K562 (cell line): ENCODE measurements around the gene SERTAD2. TPM values are rescaled to one million over a fixed set of nuclear protein-coding genes. Genes with fewer than 3 reads are reported as not detected.
A peak's percentile ranks its signal among the peaks of the same experiment; 100 is the strongest.

Experiments
- ATAC-seq: fragments of 200-7000 bp; cut with Tn5 transposase; 3 replicates; pipeline ENCODE4 v1.9.1; 2020; ENCODE audit warnings: moderate library complexity
- BruUV-seq: library from RNA; stranded (reverse); fragments of 400-500 nt; replicated peaks from 2 replicates; lab custom pipeline; 2021; lab: Mats Ljungman, UMichigan
- CTCF ChIA-PET: fragments of 300-600 bp; formaldehyde crosslinking; extraction: SDS; loops from one replicate; lab custom pipeline; 2021; ENCODE audit warnings: low intra/inter-chr PET ratio; lab: Yijun Ruan, JAX
- POLR2A ChIA-PET: fragments of 300-600, 350-650 bp; sonication (Branson Sonifier 250); formaldehyde crosslinking; extraction: SDS; loops from one replicate; lab custom pipeline; 2021; ENCODE audit warnings: antibody characterized with exemption, inconsistent platforms; lab: Yijun Ruan, JAX
- DNase-seq, 4 experiments: peaks; one replicate each; pipeline versions ENCODE4 v3.0.0 to v3.0.0-alpha.2; 2011 to 2018; ENCODE audit warnings: low spot score in 3 of 4, mixed read lengths in 3 of 4; ENCODE audit errors: extremely low read depth in 1 of 4
- FAIRE-seq: peaks from 2 replicates; lab custom pipeline; 2011; peaks lifted over from hg19 to GRCh38; lab: Jason Lieb, UNC
- H2AFZ ChIP-seq: 2 replicates; pipeline ENCODE4 v1.6.0; 2011; ENCODE audit warnings: low read depth, low read length, control low read depth, inconsistent platforms
- H3K27ac ChIP-seq: fragments of 200-600 bp; 3 replicates; pipeline ENCODE4 v1.8.0; 2011; ENCODE audit warnings: low read depth, mild to moderate bottlenecking, control low read depth, inconsistent platforms, low read length, moderate library complexity, mixed read lengths; ENCODE audit errors: extremely low read depth
- H3K27me3 ChIP-seq, 2 experiments: fragments of 300-600 bp in 1 of 2; 2 replicates in 1 of 2; 3 replicates in 1 of 2; pipeline versions ENCODE4 v1.6.0 to v1.8.0; 2011; ENCODE audit warnings: inconsistent platforms in 2 of 2, low read length in 2 of 2, mild to moderate bottlenecking in 1 of 2, mixed read lengths in 1 of 2, moderate library complexity in 1 of 2; ENCODE audit not compliant: control insufficient read depth in 2 of 2, insufficient read depth in 2 of 2
- H3K36me3 ChIP-seq: fragments of 300-600 bp; 3 replicates; pipeline ENCODE4 v1.8.0; 2011; ENCODE audit warnings: mild to moderate bottlenecking, low read length, inconsistent platforms; ENCODE audit not compliant: control insufficient read depth, insufficient read depth
- H3K4me1 ChIP-seq, 2 experiments: fragments of 200-600 bp in 1 of 2; replicated peaks in 1 of 2; 2 replicates in 1 of 2; 3 replicates in 1 of 2; pipeline versions ENCODE4 v1.5.1 to v1.8.0; 2011; ENCODE audit warnings: inconsistent platforms in 2 of 2, low read length in 2 of 2, mild to moderate bottlenecking in 1 of 2, mixed read lengths in 1 of 2, moderate library complexity in 1 of 2; ENCODE audit not compliant: control insufficient read depth in 2 of 2, insufficient read depth in 2 of 2
- H3K4me2 ChIP-seq: 2 replicates; pipeline ENCODE4 v1.6.1; 2011; ENCODE audit warnings: low read length, control low read depth, inconsistent platforms, mixed read lengths; ENCODE audit not compliant: insufficient read depth
- H3K4me3 ChIP-seq: fragments of 200-600 bp; sonication (generic), shearing (Covaris generic); 2 replicates; pipeline ENCODE4 v1.5.1; 2016; ENCODE audit warnings: control low read depth, inconsistent platforms
- H3K79me2 ChIP-seq: fragments of 200-600 bp; 3 replicates; pipeline ENCODE4 v1.8.0; 2011; ENCODE audit warnings: low read length, inconsistent platforms; ENCODE audit not compliant: control insufficient read depth, insufficient read depth
- H3K9ac ChIP-seq, 2 experiments: 2 replicates each; pipeline versions ENCODE4 v1.6.0 to v1.6.1; 2011; ENCODE audit warnings: low read depth in 2 of 2, low read length in 2 of 2, control low read depth in 1 of 2, inconsistent platforms in 1 of 2, mild to moderate bottlenecking in 1 of 2, mixed read lengths in 1 of 2; ENCODE audit not compliant: insufficient read depth in 1 of 2
- H3K9me1 ChIP-seq: one replicate; pipeline ENCODE4 v1.6.0; 2011; ENCODE audit warnings: inconsistent platforms, mild to moderate bottlenecking, low read length, moderate library complexity; ENCODE audit not compliant: control insufficient read depth, insufficient read depth
- H3K9me3 ChIP-seq: replicated peaks from 2 replicates; pipeline ENCODE4 v1.5.1; 2011; ENCODE audit warnings: low read depth, low read length, inconsistent platforms; ENCODE audit not compliant: control insufficient read depth, insufficient read depth
- H4K20me1 ChIP-seq: replicated peaks from 2 replicates; pipeline ENCODE4 v1.6.1; 2011; ENCODE audit warnings: low read length, inconsistent platforms, mixed read lengths; ENCODE audit not compliant: control insufficient read depth, insufficient read depth
- BCL6 ChIP-seq: fragments of 250-450 bp; sonication (Bioruptor Pico); IDR thresholded peaks from 2 replicates; pipeline ENCODE4 v1.4.0; 2020
- BRD4 ChIP-seq: fragments of 200-600 bp; sonication (generic); IDR thresholded peaks from 2 replicates; pipeline ENCODE4 v1.6.1; 2017; ENCODE audit warnings: inconsistent platforms
- BRF1 ChIP-seq: IDR thresholded peaks from 3 replicates; pipeline ENCODE4 v1.6.1; 2011; ENCODE audit warnings: borderline replicate concordance, mild to moderate bottlenecking; ENCODE audit not compliant: insufficient read length; ENCODE audit errors: extremely low read depth
- FOXP1 ChIP-seq: sonication (generic); formaldehyde crosslinking; IDR thresholded peaks from 2 replicates; pipeline ENCODE4 v1.8.0; 2022; ENCODE audit warnings: mild to moderate bottlenecking, missing genetic modification reagents
- HNRNPH1 ChIP-seq: fragments of 200-400 bp; formaldehyde crosslinking; optimal IDR thresholded peaks from 2 replicates; pipeline ENCODE3; 2017; ENCODE audit warnings: low read depth, mild to moderate bottlenecking, low read length, moderate library complexity
- HNRNPK ChIP-seq: fragments of 200-400 bp; formaldehyde crosslinking; IDR thresholded peaks from one replicate; pipeline ENCODE4 v1.6.1; 2018; ENCODE audit warnings: mild to moderate bottlenecking, low read depth, low read length; ENCODE audit not compliant: poor library complexity, severe bottlenecking
- MAFF ChIP-seq: IDR thresholded peaks from 2 replicates; pipeline ENCODE4 v1.6.1; 2012; ENCODE audit warnings: low read length, improper control_type of control experiment
- PTTG1 ChIP-seq: fragments of 450-650 bp; IDR thresholded peaks from 2 replicates; pipeline ENCODE4 v1.6.1; 2016; ENCODE audit warnings: low read depth, mild to moderate bottlenecking, missing genetic modification characterization, missing compliant biosample characterization
- SNIP1 ChIP-seq: fragments of 450-650 bp; IDR thresholded peaks from 2 replicates; pipeline ENCODE4 v1.7.1; 2017; ENCODE audit warnings: low read depth, mild to moderate bottlenecking
- TAL1 ChIP-seq: fragments of 450-650 bp; IDR thresholded peaks from 2 replicates; pipeline ENCODE4 v1.6.1; 2016; ENCODE audit warnings: mild to moderate bottlenecking
- UBTF ChIP-seq, 2 experiments: IDR thresholded peaks; 2 replicates each; pipeline ENCODE4 v1.6.1; 2012; ENCODE audit warnings: improper control_type of control experiment in 2 of 2, low read depth in 2 of 2, low read length in 2 of 2, borderline replicate concordance in 1 of 2
- WGBS: fragments of 100-300 bp; shearing (Covaris generic); methylation state at CpG from one replicate; pipeline ENCODE4 v1.1.6; 2016; ENCODE audit warnings: low coverage, mixed read lengths; ENCODE audit not compliant: insufficient coverage; ENCODE audit errors: missing lambda C conversion rate; 5-methylcytosine and 5-hydroxymethylcytosine counted together
- in situ Hi-C: fragments of 300-500 bp; cut with MboI; formaldehyde crosslinking; loops from 4 replicates; pipeline ENCODE4 v1.15.0; 2018; ENCODE audit warnings: inconsistent platforms, mixed read lengths
- intact Hi-C: fragments of 100-400 bp; cut with micrococcal nuclease; formaldehyde crosslinking; loops from 2 replicates; pipeline ENCODE4 v1.14.2; 2022
- polyA plus RNA-seq, 8 experiments: library from polyadenylated mRNA; depleted of rRNA in 4 of 8; stranded (reverse) in 5 of 8; unstranded in 3 of 8; fragments of >200 nt; fragmentation: Nextera tagmentation in 2 of 8; fragmentation: Illumina TruSeq in 1 of 8; extraction: Ambion mirVana in 2 of 8; extraction: Trizol in 1 of 8; gene quantifications; 2 replicates each; pipeline versions ENCODE4 v1.2.1 to v1.2.3, GENCODE V29; 2011 to 2014; ENCODE audit warnings: inconsistent platforms in 1 of 8, missing spikeins in 1 of 8
- total RNA-seq, 7 experiments: library from RNA; depleted of rRNA in 6 of 7; stranded (reverse); fragments of >200 nt in 6 of 7; fragmentation: Illumina TruSeq in 2 of 7; extraction: Trizol in 2 of 7; gene quantifications; 2 replicates each; pipeline versions ENCODE4 v1.2.1 to v1.2.3, GENCODE V29; 2011 to 2021; ENCODE audit warnings: low replicate concordance in 1 of 7
- TF ChIP-seq, protein P1 (sequence below): fragments of 450-650 bp; IDR thresholded peaks from 2 replicates; pipeline ENCODE4 v1.6.1; 2018; ENCODE audit not compliant: partially characterized antibody
- TF ChIP-seq, protein P2 (sequence below): fragments of 150-350 bp; conservative IDR thresholded peaks from 2 replicates; pipeline ENCODE4 v1.6.1; 2014; ENCODE audit warnings: low read length

The SERTAD2 gene
- total and polyA plus RNA-seq, 9 of the 15 experiments (the other 6 are each of a cell fraction or from before 2014, with no cell fraction given): 3.0 to 12.5 (median 6.1) TPM

DNA sequence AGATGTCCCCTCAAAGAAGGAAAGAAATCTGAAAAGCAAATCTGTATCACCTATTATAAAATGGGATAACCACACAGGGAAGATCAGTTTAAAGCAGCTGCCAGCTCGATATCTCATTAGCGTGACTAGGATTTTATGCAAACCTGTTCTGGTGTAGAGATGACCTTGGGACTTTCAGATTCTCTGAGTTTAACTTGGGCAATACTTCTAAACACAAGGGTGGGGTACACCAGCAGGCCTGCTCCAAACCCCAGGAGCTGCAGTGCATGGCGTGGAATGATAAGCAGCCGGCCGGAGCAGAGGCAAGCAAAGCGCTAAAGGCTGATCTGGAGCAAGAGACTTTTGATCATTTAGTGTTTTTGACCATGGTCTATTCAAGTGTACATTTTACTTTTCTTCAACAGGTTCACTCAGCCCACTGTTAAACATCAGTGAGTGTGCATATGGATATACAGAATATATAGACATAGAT is 4.7 kb downstream of the SERTAD2 start:
- no peak overlapping the region for H3K4me3 ChIP-seq
- POLR2A ChIA-PET: interaction anchor here (0.7 to 4.7 kb wide), 16 partner anchors 9 to 219 kb away, joined by 3 to 14 read pairs (median 4); no protein-coding TSS in a partner anchor
- no TSS peak for BruUV-seq
- peak; percentile 31 to 91; a peak in 3 of 4 replicates for TF ChIP-seq UBTF (IDR thresholded peaks at IDR 0.05; ENCODE audit: borderline replicate concordance in 1 of 2, low read depth in 2 of 2, low read length in 2 of 2)
- TF ChIP-seq FOXP1 (CRISPR knock-in tag): no peak
- no peak for TF ChIP-seq SNIP1
- TF ChIP-seq BRD4: no peak
- no peak for TF ChIP-seq MAFF
- TF ChIP-seq PTTG1 (tag): no peak
- TF ChIP-seq, protein P1, sequence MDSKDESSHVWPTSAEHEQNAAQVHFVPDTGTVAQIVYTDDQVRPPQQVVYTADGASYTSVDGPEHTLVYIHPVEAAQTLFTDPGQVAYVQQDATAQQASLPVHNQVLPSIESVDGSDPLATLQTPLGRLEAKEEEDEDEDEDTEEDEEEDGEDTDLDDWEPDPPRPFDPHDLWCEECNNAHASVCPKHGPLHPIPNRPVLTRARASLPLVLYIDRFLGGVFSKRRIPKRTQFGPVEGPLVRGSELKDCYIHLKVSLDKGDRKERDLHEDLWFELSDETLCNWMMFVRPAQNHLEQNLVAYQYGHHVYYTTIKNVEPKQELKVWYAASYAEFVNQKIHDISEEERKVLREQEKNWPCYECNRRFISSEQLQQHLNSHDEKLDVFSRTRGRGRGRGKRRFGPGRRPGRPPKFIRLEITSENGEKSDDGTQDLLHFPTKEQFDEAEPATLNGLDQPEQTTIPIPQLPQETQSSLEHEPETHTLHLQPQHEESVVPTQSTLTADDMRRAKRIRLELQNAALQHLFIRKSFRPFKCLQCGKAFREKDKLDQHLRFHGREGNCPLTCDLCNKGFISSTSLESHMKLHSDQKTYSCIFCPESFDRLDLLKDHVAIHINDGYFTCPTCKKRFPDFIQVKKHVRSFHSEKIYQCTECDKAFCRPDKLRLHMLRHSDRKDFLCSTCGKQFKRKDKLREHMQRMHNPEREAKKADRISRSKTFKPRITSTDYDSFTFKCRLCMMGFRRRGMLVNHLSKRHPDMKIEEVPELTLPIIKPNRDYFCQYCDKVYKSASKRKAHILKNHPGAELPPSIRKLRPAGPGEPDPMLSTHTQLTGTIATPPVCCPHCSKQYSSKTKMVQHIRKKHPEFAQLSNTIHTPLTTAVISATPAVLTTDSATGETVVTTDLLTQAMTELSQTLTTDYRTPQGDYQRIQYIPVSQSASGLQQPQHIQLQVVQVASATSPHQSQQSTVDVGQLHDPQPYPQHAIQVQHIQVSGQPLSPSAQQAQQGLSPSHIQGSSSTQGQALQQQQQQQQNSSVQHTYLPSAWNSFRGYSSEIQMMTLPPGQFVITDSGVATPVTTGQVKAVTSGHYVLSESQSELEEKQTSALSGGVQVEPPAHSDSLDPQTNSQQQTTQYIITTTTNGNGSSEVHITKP: peak; percentile 57
- TF ChIP-seq, protein P2, sequence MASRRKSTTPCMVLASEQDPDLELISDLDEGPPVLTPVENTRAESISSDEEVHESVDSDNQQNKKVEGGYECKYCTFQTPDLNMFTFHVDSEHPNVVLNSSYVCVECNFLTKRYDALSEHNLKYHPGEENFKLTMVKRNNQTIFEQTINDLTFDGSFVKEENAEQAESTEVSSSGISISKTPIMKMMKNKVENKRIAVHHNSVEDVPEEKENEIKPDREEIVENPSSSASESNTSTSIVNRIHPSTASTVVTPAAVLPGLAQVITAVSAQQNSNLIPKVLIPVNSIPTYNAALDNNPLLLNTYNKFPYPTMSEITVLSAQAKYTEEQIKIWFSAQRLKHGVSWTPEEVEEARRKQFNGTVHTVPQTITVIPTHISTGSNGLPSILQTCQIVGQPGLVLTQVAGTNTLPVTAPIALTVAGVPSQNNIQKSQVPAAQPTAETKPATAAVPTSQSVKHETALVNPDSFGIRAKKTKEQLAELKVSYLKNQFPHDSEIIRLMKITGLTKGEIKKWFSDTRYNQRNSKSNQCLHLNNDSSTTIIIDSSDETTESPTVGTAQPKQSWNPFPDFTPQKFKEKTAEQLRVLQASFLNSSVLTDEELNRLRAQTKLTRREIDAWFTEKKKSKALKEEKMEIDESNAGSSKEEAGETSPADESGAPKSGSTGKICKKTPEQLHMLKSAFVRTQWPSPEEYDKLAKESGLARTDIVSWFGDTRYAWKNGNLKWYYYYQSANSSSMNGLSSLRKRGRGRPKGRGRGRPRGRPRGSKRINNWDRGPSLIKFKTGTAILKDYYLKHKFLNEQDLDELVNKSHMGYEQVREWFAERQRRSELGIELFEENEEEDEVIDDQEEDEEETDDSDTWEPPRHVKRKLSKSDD: no peak
- TF ChIP-seq HNRNPH1: no peak
- TF ChIP-seq TAL1: peak; percentile 87
- TF ChIP-seq BCL6: no peak
- TF ChIP-seq HNRNPK: no peak
- TF ChIP-seq BRF1: no peak

More for the DNA sequence above, 4.7 kb downstream of the SERTAD2 start:
- Histone ChIP-seq H3K9me3 (no peaks in the 10 kb centered on the region), H3K79me2 (peaks cover 96% of the 10 kb centered on the region), H4K20me1 (peaks cover 29% of the 10 kb centered on the region), H3K36me3 (no peaks in the 10 kb centered on the region), H3K4me1 (peaks cover 14 to 46% of the 10 kb centered on the region in 2 experiments), H2AFZ (no peak overlapping the region), H3K9ac (peak overlapping the region in 1 of 2 experiments; percentile 39; a peak in 1 of 4 replicates), H3K9me1 (no peaks in the 10 kb centered on the region), H3K4me2 (peak overlapping the region; percentile 72), H3K27ac (peak overlapping the region; percentile 73; the same call in 2 of the 3 replicates), H3K27me3 (no peaks in the 10 kb centered on the region)
- FAIRE-seq (peak; percentile 93), DNase-seq (peak; percentile 70 to 90 (median 74)), ATAC-seq (peak; percentile 48)
- CTCF ChIA-PET: interaction anchor here (0.6 kb wide), 1 partner anchor 563 kb away, joined by 5 read pairs; no protein-coding TSS in a partner anchor
- in situ Hi-C loops: no loop called here
- 2% methylated on average over 6 of the region's 6 CpGs for WGBS
- intact Hi-C loops: loop anchor here (2.0 kb wide), 1 partner anchor 42 kb away; no protein-coding TSS in a partner anchor
